GM19328 (cell line): ENCODE measurements around the gene DIDO1.
"Not testable (repeated sequence)": the region's sequence is repeated elsewhere in the genome, so short reads cannot be mapped to it uniquely, and the experiment has no call there.

ENCODE experiments used
- ATAC-seq: cut with Tn5 transposase; IDR thresholded peaks from one replicate; pipeline ENCODE4 v1.9.1; 2021; ENCODE audit warnings: mild to moderate bottlenecking, moderate library complexity; ENCODE audit not compliant: unreplicated experiment

DIDO1 gene

DNA sequence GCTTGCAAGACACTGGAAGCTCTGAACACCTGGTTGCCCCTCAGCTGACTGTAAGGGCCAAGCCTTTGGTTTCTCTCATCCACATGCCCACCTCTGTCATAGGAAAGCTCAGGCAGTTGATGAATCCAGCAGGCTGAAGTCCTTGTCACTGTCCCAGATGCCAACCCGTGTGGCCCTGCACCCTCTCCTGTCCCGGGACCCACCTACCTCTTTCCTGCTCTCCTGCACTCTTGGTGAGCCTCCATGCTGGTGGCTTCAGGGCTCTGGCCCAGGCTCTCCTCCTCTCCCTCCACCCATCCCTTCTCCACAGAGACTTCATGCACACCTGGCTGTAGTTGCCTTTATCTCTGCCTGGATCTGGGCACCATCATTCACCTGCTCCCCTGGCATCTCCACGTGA, 7.7 kb upstream of the DIDO1 start:
- no peak for ATAC-seq

DNA sequence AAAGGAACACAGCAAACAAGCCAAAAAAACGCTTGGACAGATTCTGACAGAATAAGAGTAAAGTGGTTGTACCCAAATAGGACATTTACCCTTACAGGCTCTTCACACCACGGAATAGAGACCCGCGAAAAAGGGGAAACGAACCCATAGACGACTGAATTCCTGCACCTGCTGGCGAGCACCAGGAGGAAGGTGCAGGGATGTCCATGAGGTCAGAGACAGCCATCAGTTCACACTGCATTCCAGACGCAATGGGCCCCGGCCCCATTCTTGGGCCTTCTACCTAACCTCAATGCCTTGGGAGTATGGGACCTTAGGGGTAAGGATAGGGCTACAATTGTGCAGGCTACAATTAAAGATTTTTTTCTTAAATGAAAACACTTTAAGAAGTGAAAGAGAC, 5.2 kb upstream of the DIDO1 start:
- no peak for ATAC-seq

GRCh38 chr20:62929051-62929538, 2.8 kb upstream of the DIDO1 start:
- ATAC-seq: no peak

GRCh38 chr20:62928246-62928939, 2.1 kb upstream of the DIDO1 start:
- no peak for ATAC-seq

- ATAC-seq: no peak
These were observed 912 bp upstream of the DIDO1 start for GRCh38 chr20:62927128-62927705.

- ATAC-seq: no peak
These were observed 681 bp downstream of the DIDO1 start for GRCh38 chr20:62925420-62926228.

DNA sequence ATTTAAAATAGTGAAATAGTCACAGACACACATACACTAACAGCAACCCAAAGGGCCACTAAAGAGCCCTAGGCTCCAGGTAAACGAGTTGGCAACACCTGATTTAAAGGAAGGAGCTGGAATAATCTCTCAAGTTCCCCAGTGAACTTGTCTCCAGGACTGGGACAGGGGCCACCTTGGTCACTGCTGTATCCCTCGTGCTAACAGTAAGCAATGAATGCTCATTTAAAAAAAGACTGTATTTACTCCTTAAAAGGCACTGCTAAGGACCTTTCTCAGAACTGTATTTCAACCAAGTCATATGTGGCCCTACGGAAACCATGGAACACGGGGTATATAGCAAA, 1.3 kb downstream of the DIDO1 start:
- no peak for ATAC-seq

DNA sequence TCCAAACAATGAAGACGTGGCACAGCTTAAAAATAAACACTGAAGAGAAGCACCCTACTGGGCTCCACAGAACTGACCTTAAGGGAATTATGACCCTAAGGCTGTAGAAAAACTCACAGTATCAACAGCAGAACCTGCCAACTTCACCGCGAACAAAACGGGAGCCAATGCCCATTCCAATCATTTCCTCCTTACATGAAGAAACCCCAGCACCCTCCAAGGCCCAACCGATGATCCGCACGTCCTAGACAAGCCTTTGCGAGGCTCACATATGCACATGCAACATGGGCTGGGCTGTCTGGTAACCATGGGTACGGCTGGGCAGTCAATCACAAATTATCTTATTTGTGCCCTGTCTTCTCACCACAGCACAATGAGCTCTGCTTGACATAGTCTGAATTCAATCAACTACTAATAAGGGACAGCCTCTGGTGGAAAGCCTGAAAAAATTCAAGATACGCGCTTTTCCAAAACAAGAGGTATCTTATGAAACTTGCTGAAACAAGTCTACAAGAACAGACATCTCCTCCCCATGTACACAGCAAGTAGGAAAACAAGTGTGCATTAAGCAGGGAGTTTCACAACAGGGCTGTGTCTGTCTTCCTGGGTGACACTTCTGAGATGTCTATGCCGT, 1.7 kb downstream of the DIDO1 start:
- ATAC-seq: no peak

DNA sequence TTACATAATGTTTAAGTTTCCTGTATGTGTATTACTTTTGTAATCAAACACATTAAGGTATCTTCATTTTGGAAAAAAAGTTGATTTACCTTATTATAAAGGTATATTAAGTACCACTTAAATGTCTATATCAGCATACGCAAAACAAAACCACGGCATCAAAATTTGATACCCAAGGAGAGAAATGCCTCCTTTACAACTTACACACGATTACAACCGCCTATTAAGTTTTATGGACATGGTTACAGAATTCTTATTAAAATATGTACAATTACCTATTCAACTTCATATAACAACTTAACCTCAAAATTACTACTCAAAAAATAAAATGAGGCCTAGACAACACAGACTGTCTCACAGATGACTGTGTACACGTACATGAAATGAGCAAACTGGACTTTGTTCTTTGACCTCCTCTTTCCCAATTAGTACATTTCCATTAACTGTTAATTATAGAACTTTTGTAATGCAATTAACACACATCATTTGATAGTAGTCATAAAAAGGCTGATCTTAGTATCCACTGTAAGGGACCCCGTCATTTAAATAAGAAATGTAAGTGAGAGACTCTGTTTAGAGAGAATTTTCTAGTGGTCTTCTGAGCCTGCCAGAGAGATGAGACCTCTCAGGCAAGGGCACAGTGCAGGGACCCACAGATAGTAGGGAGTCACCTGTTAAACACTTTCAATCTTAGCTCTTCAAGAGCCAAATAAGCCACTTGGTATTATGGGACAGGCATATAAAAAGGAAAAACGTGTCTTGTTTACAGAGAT, 2.5 kb downstream of the DIDO1 start:
- no peak for ATAC-seq

GRCh38 chr20:62923059-62923668, 3.1 kb downstream of the DIDO1 start:
- not testable (repeated sequence) for ATAC-seq

DNA sequence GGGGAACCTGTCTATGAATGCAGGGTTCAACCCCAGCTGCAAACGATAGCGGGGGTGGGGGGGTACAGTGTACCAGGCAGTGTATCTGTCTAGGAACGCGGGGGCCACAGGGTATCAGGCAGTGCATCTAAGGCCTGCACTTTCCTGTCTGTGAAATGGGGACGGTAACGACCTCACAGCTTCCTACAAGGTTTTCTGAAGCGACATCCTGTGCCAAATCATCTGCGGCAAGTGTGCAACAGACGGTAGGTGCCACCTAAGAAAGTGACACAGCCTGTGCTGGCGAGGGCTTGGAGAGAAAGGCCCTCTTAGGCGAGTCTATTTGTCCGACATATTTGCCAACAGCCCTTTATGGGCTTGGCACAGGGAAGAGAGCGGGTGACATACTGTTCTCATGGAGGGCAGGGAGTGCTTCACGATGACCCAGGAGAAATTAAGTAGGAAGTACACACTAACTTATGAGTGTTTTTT, 3.8 kb downstream of the DIDO1 start:
- no peak for ATAC-seq

GRCh38 chr20:62921119-62921687, 5.1 kb downstream of the DIDO1 start:
- no peak for ATAC-seq

DNA sequence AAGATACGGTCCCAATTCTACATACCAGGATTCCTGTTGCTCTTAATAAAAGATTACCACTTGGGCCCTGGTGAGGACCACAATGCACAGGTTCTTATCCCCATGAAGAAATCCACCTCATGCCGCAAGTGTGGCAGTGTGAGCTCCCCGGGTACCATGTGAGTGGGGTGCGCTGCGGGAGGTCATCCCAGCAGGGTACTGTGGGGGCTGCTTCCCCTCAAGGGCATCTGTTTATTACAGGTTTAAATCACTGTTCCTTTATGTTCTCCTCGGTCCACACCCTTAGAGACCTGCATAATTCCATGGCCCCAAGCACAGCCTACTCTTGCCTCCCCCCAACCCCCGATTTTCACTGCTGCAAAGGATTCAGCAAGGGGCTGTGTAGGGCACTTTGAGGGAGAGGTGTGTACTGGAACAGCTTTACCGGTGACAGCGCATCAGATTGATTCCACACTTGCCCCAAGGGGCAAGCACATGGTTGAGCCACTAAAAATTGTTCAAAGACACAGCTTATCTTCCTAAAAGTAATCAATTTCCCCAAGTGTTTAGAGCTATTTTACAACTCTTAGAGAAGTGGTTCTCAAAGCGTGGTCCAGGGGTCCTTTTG, 6.2 kb downstream of the DIDO1 start:
- no peak for ATAC-seq

GRCh38 chr20:62918831-62919230, 7.5 kb downstream of the DIDO1 start:
- ATAC-seq: no peak

DNA sequence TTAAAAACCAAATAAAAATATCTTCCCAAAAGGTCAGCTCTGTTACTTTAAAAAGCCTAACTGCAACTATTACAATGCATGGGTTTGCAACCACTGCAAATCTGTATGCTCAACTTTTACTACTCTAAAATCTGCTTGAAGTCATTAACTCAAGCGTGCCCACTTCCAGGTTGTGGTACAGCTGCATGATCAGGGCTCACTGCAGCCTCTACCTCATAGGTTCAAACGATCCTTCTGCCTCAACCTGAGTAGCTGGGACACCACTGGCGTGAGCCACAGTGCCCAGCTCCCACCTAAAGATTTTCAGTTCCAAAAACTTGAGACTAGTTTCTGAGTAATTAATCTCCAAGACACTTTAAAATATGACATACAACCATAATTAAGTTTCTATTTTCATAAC, 8.2 kb downstream of the DIDO1 start:
- no peak for ATAC-seq

GRCh38 chr20:62917720-62918119, 8.6 kb downstream of the DIDO1 start:
- no peak for ATAC-seq

DNA sequence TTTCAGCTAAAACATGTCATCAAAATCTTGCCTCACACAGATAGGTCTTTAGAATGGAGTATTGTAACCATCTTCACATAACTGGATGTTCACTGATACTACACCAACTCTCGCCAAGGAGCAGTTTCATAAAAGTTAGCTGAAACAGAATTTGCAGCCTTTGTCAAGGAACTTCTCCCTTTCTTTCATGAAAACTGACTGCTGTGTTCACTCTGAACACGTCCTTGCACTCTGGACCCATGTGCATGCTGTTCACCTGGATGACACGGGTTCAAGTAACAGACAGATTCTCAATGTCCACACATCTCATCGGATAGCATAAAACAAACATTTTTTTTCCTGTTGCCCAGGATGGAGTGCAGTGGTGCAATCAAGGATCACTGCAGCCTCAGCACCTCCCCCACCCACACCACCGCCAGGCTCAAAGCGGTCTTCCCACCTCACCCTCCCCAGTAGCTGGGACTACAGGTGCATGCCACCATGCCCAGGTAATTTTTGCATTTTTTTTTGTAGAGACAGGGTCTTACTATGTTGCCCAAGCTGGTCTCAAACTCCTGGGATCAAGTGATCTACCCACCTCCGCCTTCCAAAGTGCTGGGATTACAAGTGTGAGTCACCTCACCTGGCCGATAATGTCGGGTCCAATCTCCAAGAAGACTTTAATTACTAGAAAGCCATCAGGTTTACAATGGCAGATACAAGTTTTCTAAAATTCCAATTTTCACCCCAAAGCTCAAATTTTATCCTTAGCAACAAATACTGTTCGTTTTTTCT, 9.4 kb downstream of the DIDO1 start:
- no peak for ATAC-seq

DNA sequence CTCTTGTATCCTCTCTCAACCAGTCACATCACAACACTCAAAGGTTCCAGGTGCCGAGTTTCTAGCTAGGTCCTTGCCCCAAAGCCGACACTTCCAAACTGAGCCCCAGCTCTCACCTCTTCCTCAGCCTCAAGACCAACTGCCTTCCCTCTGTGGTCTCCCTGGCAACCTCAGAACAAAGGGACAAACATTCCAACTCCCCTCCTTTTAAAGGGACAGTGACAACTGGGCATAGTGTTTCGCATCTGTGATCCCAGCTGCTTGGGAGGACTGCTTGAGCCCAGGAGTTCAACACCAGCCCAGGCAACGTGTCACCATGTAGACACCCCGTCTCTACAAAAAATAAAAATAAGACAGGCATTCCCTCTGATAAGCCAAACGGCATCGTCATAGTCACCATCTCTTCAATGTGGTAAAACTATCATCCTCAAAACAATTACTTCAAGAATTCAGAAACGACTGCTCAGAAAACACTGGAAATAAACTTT, 11.3 kb downstream of the DIDO1 start:
- no peak for ATAC-seq

GRCh38 chr20:62914436-62914835, 11.9 kb downstream of the DIDO1 start:
- ATAC-seq: no peak
